Natural killer cell (primary cell): ENCODE data around the gene GRAP. TPM values are rescaled to one million over a fixed set of nuclear protein-coding genes. Genes with fewer than 3 reads are reported as not detected.
"Not testable (repeated sequence)": the region's sequence is repeated elsewhere in the genome, so short reads cannot be mapped to it uniquely, and the experiment has no call there.

Experiments used
- ATAC-seq, 3 donors: fragments of 150-1000 bp in 2 of 3; fragments of 200-7000 bp in 1 of 3; cut with Tn5 transposase; 1 replicate in 1 of 3; 2 replicates in 2 of 3; pipeline ENCODE4 v1.10.0; 2021; ENCODE audit warnings: mild to moderate bottlenecking in 2 of 3, moderate library complexity in 2 of 3
- DNase-seq, 2 donors: peaks; one replicate each; pipeline versions ENCODE4 v3.0.0 to v3.0.0-alpha.2; 2013 to 2021; ENCODE audit warnings: mixed read lengths in 1 of 2
- H3K27ac ChIP-seq: one replicate; pipeline ENCODE4 v1.5.1; 2013; ENCODE audit warnings: mild to moderate bottlenecking, low read length
- H3K27me3 ChIP-seq: one replicate; pipeline ENCODE4 v1.6.1; 2013; ENCODE audit warnings: low read length; ENCODE audit not compliant: control insufficient read depth, insufficient read depth
- H3K36me3 ChIP-seq: one replicate; pipeline ENCODE4 v1.6.1; 2013; ENCODE audit warnings: low read length; ENCODE audit not compliant: control insufficient read depth, insufficient read depth
- H3K4me1 ChIP-seq: one replicate; pipeline ENCODE4 v1.6.1; 2013; ENCODE audit warnings: low read length; ENCODE audit not compliant: control insufficient read depth, insufficient read depth
- H3K4me3 ChIP-seq: one replicate; pipeline ENCODE4 v1.5.1; 2013; ENCODE audit warnings: low read length
- H3K9me3 ChIP-seq: one replicate; pipeline ENCODE4 v1.6.1; 2013; ENCODE audit warnings: low read length; ENCODE audit not compliant: control insufficient read depth, insufficient read depth
- H3K27ac Mint-ChIP-seq, 2 donors: one replicate each; pipeline ENCODE4 v1.8.0; 2022; ENCODE audit warnings: mild to moderate bottlenecking in 2 of 2, mixed read lengths in 2 of 2, moderate library complexity in 1 of 2
- H3K27me3 Mint-ChIP-seq, 2 donors: one replicate each; pipeline ENCODE4 v1.8.0; 2022; ENCODE audit warnings: low read depth in 2 of 2, mixed read lengths in 2 of 2
- H3K36me3 Mint-ChIP-seq: one replicate; pipeline ENCODE4 v1.8.0; 2022; ENCODE audit warnings: mixed read lengths
- H3K4me1 Mint-ChIP-seq, 2 donors: one replicate each; pipeline ENCODE4 v1.8.0; 2022; ENCODE audit warnings: mixed read lengths in 2 of 2
- H3K4me3 Mint-ChIP-seq: one replicate; pipeline ENCODE4 v1.8.0; 2022; ENCODE audit warnings: mild to moderate bottlenecking, moderate library complexity, mixed read lengths
- H3K9me3 Mint-ChIP-seq, 2 donors: one replicate each; pipeline ENCODE4 v1.8.0; 2022; ENCODE audit warnings: mixed read lengths in 2 of 2
- WGBS: methylation state at CpG from one replicate; pipeline ENCODE4 v1.1.7; 2013; ENCODE audit warnings: missing lambda C conversion rate; ENCODE audit not compliant: insufficient coverage; 5-methylcytosine and 5-hydroxymethylcytosine counted together
- intact Hi-C: fragments of 100-400 bp; cut with micrococcal nuclease; formaldehyde crosslinking; loops from one replicate; pipeline ENCODE4 v1.14.2; 2022
- total RNA-seq, 4 donors: library from RNA; stranded (reverse); fragments of 120-200 nt in 1 of 4; gene quantifications; one replicate each; pipeline versions ENCODE4 v1.2.3 to v1.2.4, GENCODE V29; 2013 to 2022
- TF ChIP-seq, protein P1 (sequence below): fragments of 200-600 bp; IDR thresholded peaks from one replicate; pipeline ENCODE4 v1.8.0; 2022; ENCODE audit warnings: antibody characterized with exemption

The GRAP gene
- total RNA-seq, 3 donors from 2014 or later (not counting 1 experiment from before 2014, with no cell fraction given), result 5.6 to 11.3 (median 7.1) TPM

DNA sequence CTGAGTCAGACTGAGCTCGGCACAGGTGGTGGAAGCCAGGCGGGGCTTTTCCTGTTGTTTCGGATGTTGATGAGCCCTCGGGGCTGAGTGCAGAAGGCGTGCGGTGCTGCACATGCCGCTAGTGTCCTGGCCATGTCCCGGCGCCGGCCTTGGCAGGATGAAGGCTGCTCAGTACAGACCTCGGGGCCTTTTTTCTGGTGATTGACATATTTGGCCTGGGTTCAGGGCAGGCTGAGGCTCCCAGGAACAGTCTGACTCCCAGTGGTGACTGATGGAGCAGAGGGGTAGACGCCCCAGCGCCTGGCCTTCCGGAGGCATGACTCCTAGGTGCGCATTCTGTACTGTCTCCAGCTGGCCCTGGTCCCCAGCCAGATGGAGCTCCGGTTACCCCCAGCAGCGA is 8.8 kb downstream of the GRAP start:
- H3K27me3 Mint-ChIP-seq, H3K27ac ChIP-seq, H3K27me3 ChIP-seq, H3K9me3 ChIP-seq, intact Hi-C loops, ATAC-seq, H3K4me3 ChIP-seq, H3K36me3 ChIP-seq, DNase-seq, H3K36me3 Mint-ChIP-seq, H3K9me3 Mint-ChIP-seq, H3K4me1 Mint-ChIP-seq, H3K4me3 Mint-ChIP-seq, H3K27ac Mint-ChIP-seq, H3K4me1 ChIP-seq: not testable (repeated sequence)
- WGBS, result no CpG with 5 or more reads among the region's 17 CpGs

DNA sequence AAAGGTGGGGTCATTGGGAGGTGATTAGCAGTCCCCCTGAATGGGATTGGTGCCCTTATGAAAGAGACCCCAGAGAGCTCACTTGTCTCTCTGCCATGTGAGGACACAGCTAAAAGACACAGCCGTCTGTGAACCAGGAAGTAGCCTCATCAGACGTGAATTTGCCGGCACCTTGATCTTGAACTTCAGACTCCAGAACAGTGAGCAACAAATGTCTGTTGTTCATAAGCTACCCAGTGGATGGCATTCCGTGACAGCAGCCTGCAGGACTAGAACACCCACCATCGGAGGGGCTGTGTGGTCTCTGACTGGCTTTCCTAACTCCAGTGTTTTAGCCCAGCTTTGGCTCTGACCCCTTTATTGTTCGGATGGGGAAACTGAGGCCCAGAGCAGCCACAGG is 9.2 kb downstream of the GRAP start:
- H3K4me3 ChIP-seq, H3K9me3 ChIP-seq, intact Hi-C loops, H3K36me3 Mint-ChIP-seq, H3K27ac ChIP-seq, H3K9me3 Mint-ChIP-seq, DNase-seq, ATAC-seq, H3K4me1 ChIP-seq, H3K4me3 Mint-ChIP-seq, H3K36me3 ChIP-seq, H3K4me1 Mint-ChIP-seq, H3K27me3 ChIP-seq, H3K27ac Mint-ChIP-seq, H3K27me3 Mint-ChIP-seq: not testable (repeated sequence)
- no CpG with 5 or more reads among the region's 6 CpGs for WGBS

DNA sequence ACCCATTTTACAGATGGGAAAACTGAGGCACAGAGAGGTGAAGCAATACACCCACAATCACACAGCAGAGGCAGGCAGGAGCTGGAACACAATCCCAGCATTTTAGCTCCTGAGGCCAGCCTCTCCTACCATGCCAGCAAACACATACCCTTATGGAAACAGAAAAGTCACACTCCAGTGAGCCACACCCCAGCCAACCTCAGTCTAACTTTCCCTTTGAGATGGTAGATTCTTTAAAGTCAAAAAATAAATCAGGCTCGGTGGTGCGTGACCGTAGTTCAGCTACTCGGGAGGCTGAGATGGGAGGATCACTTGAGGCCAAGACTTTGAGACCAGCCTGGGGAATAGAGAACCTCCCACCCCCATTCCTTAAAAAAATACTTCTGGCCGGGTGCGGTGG is 10.6 kb downstream of the GRAP start:
- H3K4me3 ChIP-seq, H3K27me3 Mint-ChIP-seq, H3K4me3 Mint-ChIP-seq, H3K27me3 ChIP-seq, H3K4me1 Mint-ChIP-seq, H3K27ac Mint-ChIP-seq, H3K36me3 Mint-ChIP-seq, H3K4me1 ChIP-seq, intact Hi-C loops, H3K36me3 ChIP-seq, ATAC-seq, DNase-seq, H3K9me3 ChIP-seq, H3K9me3 Mint-ChIP-seq, H3K27ac ChIP-seq: not testable (repeated sequence)
- WGBS, result no CpG with 5 or more reads among the region's 6 CpGs

GRCh38 chr17:19032377-19032988 is 14.3 kb downstream of the GRAP start:
- intact Hi-C loops, H3K4me1 Mint-ChIP-seq, H3K4me3 ChIP-seq, H3K4me1 ChIP-seq, H3K27ac Mint-ChIP-seq, H3K27ac ChIP-seq, H3K27me3 ChIP-seq, DNase-seq, H3K9me3 ChIP-seq, H3K9me3 Mint-ChIP-seq, H3K27me3 Mint-ChIP-seq, H3K36me3 ChIP-seq, H3K36me3 Mint-ChIP-seq, H3K4me3 Mint-ChIP-seq: not testable (repeated sequence)
- no CpG with 5 or more reads among the region's 24 CpGs for WGBS
- peak; percentile 92 to 94 (median 93) for ATAC-seq

DNA sequence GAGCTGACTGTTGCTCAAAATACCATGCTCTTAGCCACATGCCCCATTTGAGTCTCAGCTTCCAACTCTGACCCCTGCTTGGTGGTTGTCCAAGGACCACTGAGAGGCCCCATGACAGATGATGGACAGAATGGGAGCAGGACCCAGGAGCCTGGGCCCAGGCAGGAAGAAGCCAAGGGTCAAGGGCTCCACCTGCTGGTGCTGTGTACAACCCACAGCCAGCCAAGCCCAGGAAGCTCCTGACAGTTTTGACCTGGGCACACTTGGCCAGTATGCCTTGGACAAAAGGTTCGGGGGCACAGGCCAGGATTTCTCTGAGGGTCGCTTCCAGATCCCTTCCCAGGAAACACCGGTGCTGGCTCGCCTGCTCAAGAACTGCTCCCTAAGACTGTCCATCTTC is 15.0 kb downstream of the GRAP start:
- H3K36me3 Mint-ChIP-seq, H3K27me3 Mint-ChIP-seq, H3K4me1 ChIP-seq, H3K27ac ChIP-seq, H3K36me3 ChIP-seq, H3K27me3 ChIP-seq, H3K9me3 ChIP-seq, H3K4me1 Mint-ChIP-seq, intact Hi-C loops, H3K4me3 Mint-ChIP-seq, H3K27ac Mint-ChIP-seq, H3K9me3 Mint-ChIP-seq, H3K4me3 ChIP-seq: not testable (repeated sequence)
- DNase-seq, result peak in 1 of 2 donors; percentile 51
- TF ChIP-seq, protein P1, sequence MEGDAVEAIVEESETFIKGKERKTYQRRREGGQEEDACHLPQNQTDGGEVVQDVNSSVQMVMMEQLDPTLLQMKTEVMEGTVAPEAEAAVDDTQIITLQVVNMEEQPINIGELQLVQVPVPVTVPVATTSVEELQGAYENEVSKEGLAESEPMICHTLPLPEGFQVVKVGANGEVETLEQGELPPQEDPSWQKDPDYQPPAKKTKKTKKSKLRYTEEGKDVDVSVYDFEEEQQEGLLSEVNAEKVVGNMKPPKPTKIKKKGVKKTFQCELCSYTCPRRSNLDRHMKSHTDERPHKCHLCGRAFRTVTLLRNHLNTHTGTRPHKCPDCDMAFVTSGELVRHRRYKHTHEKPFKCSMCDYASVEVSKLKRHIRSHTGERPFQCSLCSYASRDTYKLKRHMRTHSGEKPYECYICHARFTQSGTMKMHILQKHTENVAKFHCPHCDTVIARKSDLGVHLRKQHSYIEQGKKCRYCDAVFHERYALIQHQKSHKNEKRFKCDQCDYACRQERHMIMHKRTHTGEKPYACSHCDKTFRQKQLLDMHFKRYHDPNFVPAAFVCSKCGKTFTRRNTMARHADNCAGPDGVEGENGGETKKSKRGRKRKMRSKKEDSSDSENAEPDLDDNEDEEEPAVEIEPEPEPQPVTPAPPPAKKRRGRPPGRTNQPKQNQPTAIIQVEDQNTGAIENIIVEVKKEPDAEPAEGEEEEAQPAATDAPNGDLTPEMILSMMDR, result peak; percentile 14
- no CpG with 5 or more reads among the region's 4 CpGs for WGBS
- peak; percentile 74 to 79 (median 76) for ATAC-seq

- H3K27ac ChIP-seq, H3K4me3 Mint-ChIP-seq, H3K36me3 ChIP-seq, H3K27me3 ChIP-seq, H3K27me3 Mint-ChIP-seq, intact Hi-C loops, H3K27ac Mint-ChIP-seq, H3K4me3 ChIP-seq, DNase-seq, ATAC-seq, H3K36me3 Mint-ChIP-seq, H3K4me1 Mint-ChIP-seq, H3K9me3 Mint-ChIP-seq, H3K4me1 ChIP-seq, H3K9me3 ChIP-seq: not testable (repeated sequence)
- WGBS, result 100% methylated on average over 2 of the region's 5 CpGs
Measured at GRCh38 chr17:19030771-19031449, 15.8 kb downstream of the GRAP start.

DNA sequence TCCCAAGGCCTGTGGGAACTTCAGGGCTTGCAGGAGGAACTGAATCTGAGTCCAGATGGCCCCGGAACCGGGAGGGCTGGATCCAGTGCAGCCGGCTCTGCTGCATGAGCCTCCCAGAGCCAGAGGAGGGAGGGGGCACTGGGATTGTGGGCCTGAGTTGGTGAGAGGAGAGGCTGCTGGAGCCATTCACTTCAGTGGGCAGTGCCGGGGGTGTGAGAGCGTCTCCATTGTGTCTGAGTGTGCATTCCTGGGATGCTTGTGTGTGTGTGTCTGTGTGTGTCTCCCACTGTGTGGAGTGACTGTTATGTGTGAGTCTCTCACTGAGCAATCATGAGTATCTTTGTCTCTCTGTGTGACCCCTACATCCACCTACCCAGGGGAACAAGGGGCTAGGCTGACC is 17.0 kb downstream of the GRAP start:
- H3K27ac Mint-ChIP-seq, H3K36me3 ChIP-seq, H3K9me3 ChIP-seq, H3K27me3 ChIP-seq, H3K4me3 ChIP-seq, H3K4me1 ChIP-seq, H3K4me3 Mint-ChIP-seq, H3K36me3 Mint-ChIP-seq, H3K27me3 Mint-ChIP-seq, H3K4me1 Mint-ChIP-seq, H3K9me3 Mint-ChIP-seq, intact Hi-C loops, ATAC-seq, DNase-seq, H3K27ac ChIP-seq: not testable (repeated sequence)
- WGBS, result no CpG with 5 or more reads among the region's 5 CpGs
